ENCODE measurements around the gene OSBPL5.

Gene OSBPL5

DNA sequence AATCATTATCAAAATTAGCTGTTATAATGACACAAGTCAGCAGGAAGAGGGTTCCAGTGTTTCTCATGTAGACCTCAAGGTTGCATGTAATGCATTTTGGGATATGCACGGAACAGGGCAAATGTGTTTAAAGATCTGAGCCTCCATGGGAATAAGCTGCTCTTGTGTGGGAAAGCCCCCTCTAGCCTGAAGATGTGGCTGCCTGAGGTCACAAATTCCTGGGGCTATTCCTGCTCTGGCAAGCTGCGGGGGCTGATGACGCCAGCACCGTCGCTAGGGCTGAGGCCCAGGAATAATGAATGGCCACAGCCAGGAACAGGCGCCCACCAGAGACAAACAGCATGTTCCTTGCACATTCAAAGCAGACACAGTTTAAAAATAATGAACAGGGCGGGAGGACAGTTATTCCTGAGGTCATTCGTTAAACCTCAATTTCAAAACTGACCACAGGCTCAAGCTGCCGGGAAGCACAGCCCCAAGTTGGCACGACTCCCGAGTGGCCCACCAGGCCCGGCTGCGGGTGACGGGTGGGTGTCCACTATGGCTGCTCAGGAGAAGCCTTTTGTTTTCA lies 11.7 kb downstream of the OSBPL5 start:
- TF ChIP-seq FOXP2 (optimal IDR thresholded peaks at IDR 0.05; ENCODE audit: borderline replicate concordance, extremely low read depth, extremely low read length, insufficient read depth), result no peak
- TF ChIP-seq TAF1 (IDR thresholded peaks at IDR 0.05; ENCODE audit: borderline replicate concordance, insufficient read depth, low read length), result no peak
- no peak for TF ChIP-seq POLR2AphosphoS5 (IDR thresholded peaks at IDR 0.05; ENCODE audit: low read depth, low read length)
- TF ChIP-seq SIN3A (IDR thresholded peaks at IDR 0.05; ENCODE audit: borderline replicate concordance, insufficient read depth, low read length), result no peak
- TF ChIP-seq, protein P1, sequence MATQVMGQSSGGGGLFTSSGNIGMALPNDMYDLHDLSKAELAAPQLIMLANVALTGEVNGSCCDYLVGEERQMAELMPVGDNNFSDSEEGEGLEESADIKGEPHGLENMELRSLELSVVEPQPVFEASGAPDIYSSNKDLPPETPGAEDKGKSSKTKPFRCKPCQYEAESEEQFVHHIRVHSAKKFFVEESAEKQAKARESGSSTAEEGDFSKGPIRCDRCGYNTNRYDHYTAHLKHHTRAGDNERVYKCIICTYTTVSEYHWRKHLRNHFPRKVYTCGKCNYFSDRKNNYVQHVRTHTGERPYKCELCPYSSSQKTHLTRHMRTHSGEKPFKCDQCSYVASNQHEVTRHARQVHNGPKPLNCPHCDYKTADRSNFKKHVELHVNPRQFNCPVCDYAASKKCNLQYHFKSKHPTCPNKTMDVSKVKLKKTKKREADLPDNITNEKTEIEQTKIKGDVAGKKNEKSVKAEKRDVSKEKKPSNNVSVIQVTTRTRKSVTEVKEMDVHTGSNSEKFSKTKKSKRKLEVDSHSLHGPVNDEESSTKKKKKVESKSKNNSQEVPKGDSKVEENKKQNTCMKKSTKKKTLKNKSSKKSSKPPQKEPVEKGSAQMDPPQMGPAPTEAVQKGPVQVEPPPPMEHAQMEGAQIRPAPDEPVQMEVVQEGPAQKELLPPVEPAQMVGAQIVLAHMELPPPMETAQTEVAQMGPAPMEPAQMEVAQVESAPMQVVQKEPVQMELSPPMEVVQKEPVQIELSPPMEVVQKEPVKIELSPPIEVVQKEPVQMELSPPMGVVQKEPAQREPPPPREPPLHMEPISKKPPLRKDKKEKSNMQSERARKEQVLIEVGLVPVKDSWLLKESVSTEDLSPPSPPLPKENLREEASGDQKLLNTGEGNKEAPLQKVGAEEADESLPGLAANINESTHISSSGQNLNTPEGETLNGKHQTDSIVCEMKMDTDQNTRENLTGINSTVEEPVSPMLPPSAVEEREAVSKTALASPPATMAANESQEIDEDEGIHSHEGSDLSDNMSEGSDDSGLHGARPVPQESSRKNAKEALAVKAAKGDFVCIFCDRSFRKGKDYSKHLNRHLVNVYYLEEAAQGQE (IDR thresholded peaks at IDR 0.05; ENCODE audit: insufficient read depth in 1 of 2, low read depth in 2 of 2, low read length in 2 of 2), result no peak

DNA sequence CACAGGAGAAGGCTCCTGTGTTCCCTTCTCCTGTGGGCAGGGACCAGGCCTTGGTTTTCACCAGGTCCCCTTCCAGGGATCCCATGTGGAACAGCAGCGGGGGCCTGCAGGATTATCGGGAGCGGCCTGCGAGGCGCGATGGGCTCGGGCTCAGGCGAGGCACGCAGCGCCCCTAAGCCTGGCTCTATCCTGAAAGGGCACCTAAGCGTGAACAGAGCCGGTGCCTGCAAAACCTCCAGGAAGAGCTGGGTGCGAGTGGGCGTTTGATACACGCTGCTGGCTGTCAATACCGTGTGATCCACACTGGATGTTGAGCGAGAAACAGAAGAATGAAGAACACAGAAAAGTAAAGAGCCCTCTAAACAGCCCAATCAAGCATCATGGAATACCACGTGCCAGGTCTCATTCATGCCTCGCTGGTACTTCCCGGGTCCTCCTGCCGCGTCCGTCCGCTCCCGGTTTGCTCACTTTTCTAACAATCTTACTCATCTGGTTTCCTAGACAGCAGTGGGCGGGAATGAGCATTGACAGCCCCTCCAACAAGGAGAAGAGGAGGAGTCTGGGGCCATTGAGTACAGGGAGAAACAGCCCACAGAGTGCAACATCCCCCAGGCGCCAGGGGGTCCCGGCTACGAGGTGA lies 12.5 kb downstream of the OSBPL5 start:
- TF ChIP-seq POLR2AphosphoS5 (IDR thresholded peaks at IDR 0.05; ENCODE audit: low read depth, low read length), result no peak
- no peak for TF ChIP-seq TAF1 (IDR thresholded peaks at IDR 0.05; ENCODE audit: borderline replicate concordance, insufficient read depth, low read length)
- no peak for TF ChIP-seq FOXP2 (optimal IDR thresholded peaks at IDR 0.05; ENCODE audit: borderline replicate concordance, extremely low read depth, extremely low read length, insufficient read depth)
- no peak for TF ChIP-seq SIN3A (IDR thresholded peaks at IDR 0.05; ENCODE audit: borderline replicate concordance, insufficient read depth, low read length)
- TF ChIP-seq, protein P1 (IDR thresholded peaks at IDR 0.05; ENCODE audit: insufficient read depth in 1 of 2, low read depth in 2 of 2, low read length in 2 of 2), result no peak

DNA sequence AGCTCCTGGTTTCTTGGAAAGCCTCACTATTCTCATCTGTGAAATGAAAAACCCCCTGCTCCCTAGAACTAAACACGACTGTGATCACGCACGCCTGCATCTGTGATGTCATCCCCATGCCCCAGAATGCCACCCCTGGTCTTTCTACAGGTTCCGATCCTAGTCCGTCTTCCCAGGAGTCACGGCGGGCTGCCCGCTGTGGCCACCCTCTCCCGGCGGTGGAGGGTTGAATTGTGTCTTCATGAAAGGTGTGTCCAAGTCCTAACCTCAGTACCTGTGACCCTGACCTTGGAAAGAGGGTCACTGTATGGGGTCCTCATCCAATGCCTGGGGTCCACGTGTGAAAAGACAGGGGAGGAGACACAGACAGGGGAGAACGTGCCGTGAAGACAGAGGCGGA lies 14.4 kb downstream of the OSBPL5 start:
- no peak for TF ChIP-seq TAF1 (IDR thresholded peaks at IDR 0.05; ENCODE audit: borderline replicate concordance, insufficient read depth, low read length)
- no peak for TF ChIP-seq FOXP2 (optimal IDR thresholded peaks at IDR 0.05; ENCODE audit: borderline replicate concordance, extremely low read depth, extremely low read length, insufficient read depth)
- no peak for TF ChIP-seq POLR2AphosphoS5 (IDR thresholded peaks at IDR 0.05; ENCODE audit: low read depth, low read length)
- TF ChIP-seq, protein P1 (IDR thresholded peaks at IDR 0.05; ENCODE audit: insufficient read depth in 1 of 2, low read depth in 2 of 2, low read length in 2 of 2), result no peak
- TF ChIP-seq SIN3A (IDR thresholded peaks at IDR 0.05; ENCODE audit: borderline replicate concordance, insufficient read depth, low read length), result no peak

DNA sequence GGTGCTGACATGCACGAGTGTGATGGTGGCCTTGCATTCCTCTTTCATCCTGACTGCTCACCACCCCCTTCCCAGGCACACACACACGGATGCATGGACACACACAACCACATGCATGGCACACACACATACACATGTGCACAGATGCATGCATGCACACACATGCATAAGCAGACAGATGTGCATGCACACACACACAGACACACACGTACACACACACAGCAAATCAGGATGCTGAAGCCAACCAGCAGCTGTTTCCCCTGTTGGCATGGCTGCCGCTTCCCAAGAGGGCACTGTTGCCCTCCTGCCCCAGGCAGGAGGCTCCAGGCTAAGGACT lies 15.3 kb downstream of the OSBPL5 start:
- TF ChIP-seq FOXP2 (optimal IDR thresholded peaks at IDR 0.05; ENCODE audit: borderline replicate concordance, extremely low read depth, extremely low read length, insufficient read depth), result no peak
- TF ChIP-seq SIN3A (IDR thresholded peaks at IDR 0.05; ENCODE audit: borderline replicate concordance, insufficient read depth, low read length), result no peak
- no peak for TF ChIP-seq POLR2AphosphoS5 (IDR thresholded peaks at IDR 0.05; ENCODE audit: low read depth, low read length)
- TF ChIP-seq, protein P1 (IDR thresholded peaks at IDR 0.05; ENCODE audit: insufficient read depth in 1 of 2, low read depth in 2 of 2, low read length in 2 of 2), result no peak
- TF ChIP-seq TAF1 (IDR thresholded peaks at IDR 0.05; ENCODE audit: borderline replicate concordance, insufficient read depth, low read length), result no peak

Data from PFSK-1 (cell line).